Activated T-helper 1 cell treated with anti-CD3 and anti-CD28 coated beads, Interleukin-2, amount 50 U/mL, for 16 hours (primary cell): ENCODE results near the gene TNFAIP8.

ENCODE experiments used
- DNase-seq, 2 donors: peaks; one replicate each; pipeline ENCODE4 v3.0.0-alpha.2; 2020; ENCODE audit warnings: low read depth in 1 of 2, low spot score in 1 of 2

The TNFAIP8 gene

DNA sequence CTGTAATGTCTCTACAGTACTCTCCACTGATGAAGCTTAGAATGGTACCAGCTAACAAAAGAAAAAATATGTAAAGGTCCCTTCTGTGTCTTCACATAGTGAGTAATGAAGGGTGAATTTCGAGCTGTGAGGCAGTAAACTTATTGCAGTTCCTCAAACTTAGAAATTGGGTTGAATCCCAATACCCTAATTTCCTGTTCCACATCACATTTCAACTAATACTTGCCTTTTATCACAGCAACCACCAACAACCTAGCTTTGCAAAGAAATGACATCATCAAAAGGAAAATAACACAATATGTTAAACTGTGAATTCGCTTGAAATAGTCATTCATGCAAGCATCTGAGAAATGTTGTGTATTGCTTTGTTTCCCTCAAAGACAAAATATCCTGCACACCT lies 9.4 kb upstream of the TNFAIP8 start:
- DNase-seq = no peak

DNA sequence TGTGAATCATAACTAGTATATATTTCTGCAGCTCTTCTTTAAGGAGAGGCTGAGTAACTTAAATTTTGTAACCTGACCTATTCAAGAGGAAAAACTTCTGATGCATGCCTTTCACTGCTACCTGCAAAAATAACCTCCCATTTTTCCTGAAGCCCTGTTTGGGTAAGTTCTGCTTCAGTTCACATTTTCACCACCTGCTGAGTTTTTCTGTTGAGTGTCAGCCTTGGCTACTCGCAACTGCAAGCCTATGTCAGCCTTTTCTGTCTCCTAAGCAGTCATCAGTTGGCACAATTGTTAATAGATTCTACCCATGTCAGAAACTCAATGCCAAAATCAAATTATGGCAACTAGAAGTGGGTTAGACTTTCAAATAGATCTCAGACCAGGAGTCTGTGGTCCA lies 8.2 kb upstream of the TNFAIP8 start:
- no peak for DNase-seq

DNA sequence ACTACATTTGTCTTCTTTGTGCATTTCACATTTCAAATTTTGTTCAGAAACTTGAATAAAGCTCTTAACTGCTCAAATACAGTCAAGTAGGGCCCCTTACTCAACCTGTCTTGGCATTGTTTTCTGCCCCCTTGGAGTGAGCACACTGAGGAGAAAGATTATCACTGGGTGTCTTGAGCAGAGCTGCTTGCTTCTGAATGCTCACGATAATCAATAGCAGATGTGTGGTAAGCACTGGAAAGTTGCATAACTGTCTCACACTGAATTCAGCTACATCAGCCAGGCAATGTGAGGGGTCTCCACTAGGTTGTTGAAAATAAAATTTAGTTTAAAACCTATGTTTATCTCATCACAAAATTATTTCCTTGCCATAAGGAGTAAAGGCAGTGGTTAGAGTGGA lies 7.8 kb upstream of the TNFAIP8 start:
- DNase-seq = no peak

DNA sequence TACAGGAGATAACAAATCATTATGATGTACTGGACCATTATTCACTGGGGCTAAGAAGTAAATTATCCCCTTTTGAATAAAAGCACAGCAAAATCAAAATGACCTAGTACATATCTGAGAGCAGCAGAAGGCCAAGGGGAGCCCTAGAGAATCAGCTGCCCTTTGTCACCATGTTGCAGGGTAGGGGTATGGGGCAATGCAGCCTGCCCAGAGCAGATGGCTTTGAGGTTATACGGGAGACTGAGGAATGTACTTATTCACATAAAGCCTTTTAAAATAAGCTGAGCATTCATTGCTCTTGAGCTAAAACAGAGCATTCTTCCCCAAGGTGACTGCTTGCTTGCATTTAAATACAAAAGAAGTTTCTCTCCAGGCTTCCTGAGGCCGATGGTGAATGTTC lies 2.6 kb upstream of the TNFAIP8 start:
- DNase-seq = no peak

DNA sequence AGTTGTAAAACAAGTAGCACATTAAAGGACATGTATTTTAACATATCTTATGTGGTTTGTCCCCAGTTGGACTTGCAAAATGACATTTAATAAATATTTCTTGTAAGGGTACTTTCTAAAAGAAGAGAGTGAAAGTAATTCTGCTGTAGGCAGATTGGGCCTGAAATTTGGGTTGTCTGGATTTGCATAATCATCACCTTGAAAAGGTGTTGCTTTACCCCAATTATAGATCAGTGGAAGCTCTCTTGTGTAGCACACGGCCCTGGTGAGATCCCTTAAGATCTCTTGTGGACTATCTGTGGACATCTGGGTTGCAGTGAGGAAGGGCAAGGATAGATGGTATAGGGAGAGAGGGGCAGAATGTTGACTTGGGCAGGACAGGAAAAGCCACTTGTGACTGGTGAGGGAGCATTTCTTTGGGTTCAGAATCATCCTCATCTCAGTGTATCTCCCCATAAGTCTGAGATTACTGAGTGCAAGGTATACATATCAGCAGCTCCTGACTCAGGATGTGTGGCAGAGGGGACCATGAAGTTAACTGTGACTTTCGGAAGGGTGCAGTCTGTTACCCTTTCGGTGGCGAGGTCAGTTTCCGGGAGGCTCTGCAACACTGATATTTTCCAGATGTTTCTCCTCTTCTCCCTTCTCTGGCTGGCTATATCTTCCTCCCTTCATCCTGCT lies 2.0 kb upstream of the TNFAIP8 start:
- DNase-seq = no peak

DNA sequence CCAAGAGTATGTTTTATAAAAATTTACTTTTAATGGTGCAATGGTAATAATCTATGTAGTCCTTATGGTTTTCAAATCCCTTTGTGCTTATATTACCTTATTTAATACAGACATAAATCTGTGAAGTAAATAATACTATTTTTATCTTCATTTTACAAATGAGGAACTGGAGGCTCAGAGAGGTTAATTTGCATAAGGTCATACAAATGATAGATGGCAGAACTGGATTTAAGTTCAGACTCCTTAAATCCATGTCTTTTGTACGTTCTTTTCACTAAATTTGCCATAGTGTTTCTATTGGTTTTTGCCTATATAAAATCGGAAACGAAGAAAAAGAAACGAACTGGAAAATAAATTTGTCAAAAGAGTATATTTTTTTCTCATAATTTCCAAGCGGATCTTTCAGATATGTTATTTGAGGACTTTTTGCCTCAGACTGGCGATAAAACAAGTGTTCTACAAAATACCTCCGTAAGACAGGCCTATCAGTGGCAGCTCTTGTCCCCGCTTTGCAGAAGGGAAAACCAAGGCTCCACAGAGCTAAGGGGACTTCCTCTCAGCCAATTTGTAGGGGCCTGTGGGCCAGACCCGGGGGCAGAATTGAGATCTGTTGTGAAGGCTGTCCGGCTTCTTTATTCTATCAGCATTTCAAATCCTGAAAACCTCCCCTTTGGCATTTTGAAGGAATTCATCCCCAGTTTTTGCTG lies 1.1 kb upstream of the TNFAIP8 start:
- no peak for DNase-seq

DNA sequence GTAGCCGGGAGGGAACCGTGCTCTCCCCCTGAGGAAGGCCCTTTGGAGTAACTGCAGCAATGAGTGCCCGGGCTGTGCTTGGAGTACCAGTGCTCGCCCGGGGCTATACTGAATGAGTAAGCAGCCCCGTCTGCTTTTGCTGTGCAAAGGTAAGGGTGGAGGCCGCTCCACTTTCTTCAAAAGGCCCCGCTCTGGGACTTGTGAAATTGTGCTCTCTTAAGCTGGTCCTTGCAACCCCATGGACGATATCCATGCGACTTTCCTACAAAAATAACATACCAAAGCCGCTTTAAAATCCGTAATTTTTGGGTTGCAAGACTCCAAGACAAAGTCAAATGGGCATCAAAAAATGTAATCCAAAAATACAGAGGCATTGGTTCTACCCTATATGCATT lies 578 bp upstream of the TNFAIP8 start:
- no peak for DNase-seq

DNA sequence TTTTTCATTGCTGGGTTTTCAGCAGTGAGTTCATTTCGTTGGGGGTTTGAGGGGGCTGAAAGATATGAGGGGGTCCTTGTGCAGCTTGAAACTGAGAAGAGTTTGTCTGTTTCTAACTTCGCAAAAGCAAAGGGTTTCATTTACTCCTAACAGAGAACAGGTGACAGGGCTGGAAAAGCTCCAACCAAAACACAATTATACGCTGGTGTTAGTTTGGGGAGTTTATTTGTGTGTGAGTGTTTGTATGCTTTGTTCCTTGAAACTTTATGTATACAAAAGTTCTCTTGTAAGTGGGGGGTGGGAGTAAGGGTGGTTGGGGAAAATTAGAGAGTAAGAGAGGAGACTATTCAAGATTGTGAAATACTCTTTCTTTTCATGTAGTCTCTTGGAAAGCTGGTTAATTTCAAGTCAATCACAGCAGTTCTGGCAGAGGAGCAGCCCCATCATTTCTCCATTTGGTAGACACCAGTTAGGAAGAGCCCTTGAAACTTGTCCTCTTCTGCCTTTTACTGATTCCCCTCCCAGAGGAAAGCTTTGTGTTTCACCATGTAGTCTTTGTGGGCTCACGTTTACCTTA lies 881 bp downstream of the TNFAIP8 start:
- no peak for DNase-seq

DNA sequence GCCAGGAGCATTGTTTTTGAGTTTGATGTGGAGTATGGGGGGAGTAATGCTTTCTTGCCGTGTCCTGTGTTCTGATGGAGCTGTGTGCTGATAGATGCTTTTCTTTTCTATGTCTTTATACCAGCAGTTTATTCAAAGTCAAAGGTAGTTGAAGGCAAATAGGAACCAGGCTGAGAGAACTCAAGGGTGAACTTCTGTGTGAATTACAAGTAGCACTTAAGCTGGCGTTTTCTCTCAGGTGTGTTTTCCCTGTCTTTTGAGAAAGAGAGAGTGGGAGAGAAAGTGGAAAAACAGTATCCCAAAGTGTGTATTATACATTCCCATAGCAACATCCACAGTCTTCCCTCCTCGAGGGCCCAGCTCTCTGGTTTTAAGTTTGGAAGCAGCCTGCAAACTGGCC lies 1.5 kb downstream of the TNFAIP8 start:
- DNase-seq = no peak

DNA sequence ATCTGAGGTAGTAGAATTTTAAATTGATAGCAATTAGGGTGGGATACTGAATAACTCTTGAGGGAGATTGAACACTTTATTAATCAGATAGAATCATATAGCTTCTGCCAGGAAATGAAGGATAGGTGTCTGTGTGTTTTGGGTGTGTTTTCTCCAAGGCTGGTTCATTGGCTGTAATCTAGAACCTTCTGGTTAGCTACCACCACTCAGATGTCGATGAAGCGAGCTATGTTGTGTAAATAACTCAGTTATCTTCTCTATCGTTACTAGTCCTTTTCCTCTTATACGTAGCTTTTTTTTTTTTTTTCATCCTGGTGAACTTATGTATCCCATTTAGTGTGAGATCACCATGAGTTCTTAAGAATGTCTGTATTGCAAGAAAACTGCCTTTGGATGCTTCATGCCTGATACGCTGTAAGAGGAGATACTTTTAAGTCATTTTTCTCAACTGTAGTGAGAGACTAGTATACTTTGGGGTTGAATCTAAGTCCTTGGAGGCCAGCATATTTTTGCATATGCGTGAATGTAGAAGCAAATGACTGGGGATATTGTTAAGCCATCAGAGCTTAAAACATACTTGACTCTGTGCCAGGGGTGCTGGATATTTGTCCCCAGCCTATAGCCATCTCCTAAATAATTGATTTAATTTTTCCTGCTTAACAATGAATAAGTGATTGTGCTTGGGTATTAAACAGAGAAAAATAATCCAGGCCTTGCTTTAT lies 2.1 kb downstream of the TNFAIP8 start:
- no peak for DNase-seq

DNA sequence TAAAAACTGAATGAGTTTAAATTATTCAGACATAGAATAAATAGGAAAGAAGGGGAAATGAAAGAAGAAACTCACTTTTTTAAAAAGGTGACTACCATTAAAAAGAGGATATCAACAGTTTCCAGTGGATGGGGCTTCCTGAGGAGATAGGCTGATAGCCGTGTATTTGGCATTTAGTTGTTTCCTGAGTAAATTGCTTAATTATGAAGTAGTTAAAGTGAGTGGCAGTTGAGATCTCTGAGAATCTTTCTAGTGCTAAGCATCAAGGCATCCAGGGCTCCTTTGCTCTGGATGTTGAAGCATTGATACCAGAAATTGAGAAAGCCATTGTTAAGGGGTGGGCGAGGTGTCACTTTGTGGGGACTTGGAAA lies 2.7 kb downstream of the TNFAIP8 start:
- no peak for DNase-seq

DNA sequence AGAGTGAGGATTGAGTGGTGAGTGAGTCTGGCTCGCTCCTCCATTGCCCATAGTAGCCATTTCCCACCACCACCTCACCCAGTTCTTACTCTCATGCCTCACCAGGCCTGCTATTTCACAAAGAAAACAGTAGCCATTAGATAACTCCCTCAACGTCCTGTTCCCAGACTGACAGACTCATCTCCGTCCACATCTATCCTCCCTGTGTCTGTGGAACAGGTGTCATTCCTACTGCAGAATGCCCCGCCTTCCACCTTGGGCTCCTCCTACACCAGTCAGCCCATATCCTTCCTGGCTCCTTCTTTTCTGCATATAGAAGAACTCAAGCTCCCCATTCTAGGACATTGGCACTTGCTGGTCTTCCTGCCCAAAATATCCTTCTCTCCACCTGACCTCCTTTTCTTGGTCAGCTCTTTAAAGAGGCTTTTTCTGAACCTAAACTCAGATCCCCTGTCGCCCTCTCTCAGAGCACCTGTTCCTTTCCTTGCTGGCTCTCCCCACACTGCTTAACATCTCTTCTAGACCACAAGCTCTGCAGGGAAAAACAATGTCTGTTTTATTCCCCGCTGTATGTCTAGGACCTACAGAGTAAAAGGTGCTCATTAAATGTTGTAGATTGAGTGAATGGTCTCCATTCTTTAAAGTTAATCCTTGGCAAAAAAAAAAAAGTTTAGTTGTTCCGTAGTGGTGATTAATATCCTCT lies 3.2 kb downstream of the TNFAIP8 start:
- no peak for DNase-seq

DNA sequence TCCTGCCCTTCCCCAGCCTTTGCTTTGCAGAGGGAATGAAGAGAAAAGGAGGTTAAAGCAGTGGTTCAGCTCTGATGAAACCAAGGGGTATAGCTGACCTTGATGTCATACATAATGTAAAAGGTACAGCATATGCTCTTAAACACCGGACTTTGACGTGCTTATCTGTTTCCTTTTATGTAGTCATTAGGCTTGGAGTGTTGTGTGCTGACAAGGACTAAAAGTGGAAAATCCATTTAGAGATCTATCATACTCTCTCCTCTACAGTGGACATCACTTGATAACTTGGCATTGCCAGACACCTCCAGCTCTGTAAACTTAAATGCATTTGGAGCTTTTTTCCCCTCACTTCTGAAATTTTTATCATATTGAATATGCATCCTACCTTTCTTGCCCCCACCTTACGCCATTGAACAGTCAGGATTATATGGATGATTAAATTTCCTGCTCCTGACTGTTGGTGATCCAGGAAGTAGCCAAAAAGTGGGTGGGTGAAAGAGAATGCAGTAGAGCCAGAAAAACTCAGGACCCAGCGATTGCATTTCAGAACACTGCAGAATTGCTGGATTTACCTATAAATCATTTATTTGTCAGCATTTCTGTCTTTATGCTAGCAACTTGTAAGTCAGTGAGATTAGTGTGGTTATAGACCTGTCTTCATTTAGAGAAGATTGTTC lies 4.1 kb downstream of the TNFAIP8 start:
- DNase-seq = no peak

DNA sequence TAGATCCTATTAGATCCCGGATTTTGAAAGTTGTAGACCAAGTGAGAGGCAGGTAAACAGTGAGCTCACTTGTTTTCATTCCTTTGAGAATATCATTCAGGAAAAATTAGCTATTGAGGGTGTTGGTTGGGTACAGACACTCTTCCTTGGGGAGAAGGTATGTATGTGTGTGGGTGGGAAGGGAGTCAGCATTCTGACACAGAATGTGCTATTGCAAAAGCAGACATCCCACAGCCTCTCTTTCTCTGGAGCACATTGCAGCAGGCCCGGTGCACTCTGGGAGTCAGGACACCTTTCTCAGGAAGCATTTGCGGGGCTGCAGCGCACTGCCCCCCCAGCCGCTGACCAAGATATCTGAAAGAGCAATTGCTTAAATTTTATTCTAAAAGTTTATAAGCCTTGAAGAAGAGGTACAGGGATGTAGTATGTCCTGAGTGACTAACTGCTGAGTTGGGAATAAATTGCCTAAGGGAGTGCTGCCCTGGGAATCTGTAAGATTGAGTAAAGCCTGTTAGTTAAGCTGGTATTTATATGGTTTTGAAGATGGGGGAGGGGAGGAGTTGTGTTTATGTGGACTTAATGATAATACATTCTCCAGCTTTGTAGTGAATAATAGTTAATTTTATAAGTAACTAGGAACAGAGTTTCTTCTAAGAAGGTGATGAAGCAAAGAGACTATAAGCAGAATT lies 5.2 kb downstream of the TNFAIP8 start:
- DNase-seq = no peak

DNA sequence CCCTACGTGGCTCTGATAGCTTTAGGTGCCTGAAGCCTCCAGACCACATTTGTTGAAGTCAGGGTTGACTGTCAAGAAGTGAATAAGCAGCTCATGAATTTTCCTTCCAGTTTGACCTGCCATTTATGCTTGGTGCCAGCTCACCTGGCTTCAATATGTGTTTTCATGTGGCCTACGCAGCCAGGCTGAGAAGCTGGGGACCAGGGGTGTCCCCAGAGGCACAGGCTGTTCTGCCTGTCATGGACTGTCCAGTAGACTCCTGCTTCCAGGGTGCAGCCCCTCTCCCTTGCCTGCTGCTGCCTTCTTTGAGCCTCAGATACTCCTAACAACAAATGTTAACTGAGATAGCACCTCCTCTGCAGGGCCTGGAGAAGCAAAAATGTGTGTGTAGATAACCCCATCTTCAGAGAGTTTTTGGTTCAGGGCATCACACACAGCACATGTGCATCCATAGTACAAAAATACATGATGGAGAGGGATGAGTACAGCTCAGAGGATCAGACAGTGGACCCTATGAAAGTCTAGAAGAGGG lies 5.8 kb downstream of the TNFAIP8 start:
- no peak for DNase-seq

DNA sequence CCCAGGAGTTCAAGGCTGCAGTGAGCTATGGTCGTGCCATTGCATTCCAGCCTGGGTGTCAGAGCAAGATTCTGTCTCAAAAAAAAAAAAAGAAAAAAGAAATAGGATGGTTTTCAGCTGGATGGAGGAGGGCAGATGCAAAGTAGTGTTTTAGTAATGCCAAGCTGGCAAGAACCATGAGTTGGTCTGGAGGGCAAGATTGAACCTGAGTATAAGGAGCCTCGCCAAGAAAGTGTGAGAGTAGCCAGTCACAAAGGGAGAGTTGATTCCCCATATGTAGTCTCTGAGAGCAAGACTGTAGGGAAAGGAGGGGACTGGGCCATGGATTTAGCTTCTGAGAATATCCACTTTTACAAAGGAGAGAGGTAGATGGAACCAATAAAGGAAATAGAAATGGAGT lies 6.9 kb downstream of the TNFAIP8 start:
- DNase-seq = no peak

DNA sequence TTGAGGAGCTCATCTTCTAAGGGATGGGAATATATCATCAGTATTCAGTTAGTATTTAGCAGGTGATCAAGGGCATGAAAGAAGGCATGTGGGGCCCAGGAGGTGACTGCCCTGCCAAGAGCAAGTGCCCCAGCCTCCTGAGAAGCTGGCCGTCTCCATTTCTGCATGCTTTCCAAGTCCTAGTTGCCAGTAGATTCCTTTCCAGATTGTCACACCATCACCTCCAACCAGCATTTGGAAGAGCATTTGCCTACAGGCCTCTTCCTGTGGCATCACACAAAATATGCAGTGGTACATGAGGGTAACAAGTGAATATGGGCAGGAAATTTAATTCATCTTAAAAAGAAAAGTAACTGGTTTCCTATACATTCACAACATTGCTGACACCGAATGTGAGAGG lies 7.5 kb downstream of the TNFAIP8 start:
- DNase-seq = no peak

DNA sequence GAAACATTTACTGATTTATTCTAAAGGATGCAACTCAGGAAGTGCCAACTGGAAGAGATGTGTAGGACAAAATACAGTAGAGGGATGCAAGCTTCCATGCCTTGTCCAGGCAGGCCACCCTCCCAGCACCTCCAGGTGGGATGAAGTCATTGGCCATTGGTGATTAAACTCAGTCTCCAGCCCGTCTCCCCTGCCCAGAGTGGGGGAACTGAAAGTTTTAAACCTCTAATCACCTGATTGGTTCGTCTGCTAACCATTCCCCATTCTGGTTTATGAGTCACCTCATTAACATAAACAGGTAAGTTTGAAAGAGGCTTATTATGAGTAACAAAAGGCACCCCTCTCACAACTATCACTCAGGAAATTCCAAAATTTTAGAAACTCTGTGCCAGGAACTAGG lies 8.1 kb downstream of the TNFAIP8 start:
- DNase-seq = no peak

DNA sequence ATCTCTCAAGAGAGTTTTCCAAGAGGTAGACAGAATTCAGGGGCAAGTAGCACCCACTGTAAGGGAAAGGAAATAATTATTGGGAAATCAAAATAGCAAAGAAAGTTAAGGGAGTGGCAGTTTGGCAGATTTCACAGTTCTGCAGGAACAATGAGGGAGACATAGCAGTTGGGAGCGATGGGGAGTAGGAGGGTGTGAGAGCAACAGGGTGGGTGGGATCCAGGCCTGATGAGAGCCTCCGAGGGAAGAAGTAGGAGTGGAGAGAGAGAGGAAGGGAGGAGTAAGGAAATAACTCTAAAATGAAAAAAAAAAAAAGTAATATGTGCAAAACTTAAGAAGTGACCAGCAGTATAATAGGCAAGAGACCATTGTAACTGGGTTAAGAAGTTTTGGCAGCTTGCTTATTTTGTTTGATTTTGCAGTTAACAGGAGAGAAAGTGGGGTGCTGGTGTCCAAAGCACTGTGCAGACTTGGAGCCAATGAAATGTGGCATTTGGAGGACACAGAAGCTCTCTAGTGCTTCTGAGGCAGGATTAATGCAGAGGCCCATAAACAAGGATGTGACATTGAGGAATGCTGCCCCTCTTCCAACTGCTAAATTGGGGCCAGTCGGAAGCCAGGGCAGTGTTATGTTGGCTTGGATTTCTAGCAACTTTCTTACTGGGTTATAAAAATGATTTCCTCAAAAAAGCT lies 10.2 kb downstream of the TNFAIP8 start:
- no peak for DNase-seq

DNA sequence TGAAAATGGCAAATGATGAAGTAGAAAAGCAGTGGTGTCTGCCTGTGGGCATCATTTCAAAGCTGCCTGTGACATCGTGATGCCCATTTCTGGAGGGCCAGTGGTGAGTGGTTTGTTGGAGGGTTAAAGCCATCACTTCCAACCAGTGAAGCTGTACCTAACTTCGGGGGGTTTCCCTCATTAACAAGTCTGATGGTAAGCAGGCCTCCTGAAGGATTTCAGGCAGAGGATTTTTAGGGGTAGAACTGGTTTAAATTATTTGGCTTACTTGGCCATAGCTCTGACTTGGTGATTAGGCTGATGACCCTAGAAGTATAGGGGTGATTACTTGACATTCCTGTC lies 10.7 kb downstream of the TNFAIP8 start:
- DNase-seq = no peak
